ENCODE data around the gene TERT. TPM values are rescaled to one million over a fixed set of nuclear protein-coding genes. Genes with fewer than 3 reads are reported as not detected.

TERT gene
- total and polyA plus RNA-seq, 12 donors, result 0.29 TPM; not detected in 11

GRCh38 chr5:1279443-1280151 lies 15.3 kb downstream of the TERT start:
- no peak for TF ChIP-seq CTCF (IDR thresholded peaks at IDR 0.05)
- no peak for TF ChIP-seq POLR2A (IDR thresholded peaks at IDR 0.05)
- DNase-seq, result no peak
- intact Hi-C loops (cut with DNase I), result no loop called here

GRCh38 chr5:1278656-1279442 lies 16.0 kb downstream of the TERT start:
- no peaks in the 10 kb centered on the region for H3K27me3 ChIP-seq
- intact Hi-C loops (cut with DNase I), result no loop called here
- TF ChIP-seq CTCF (IDR thresholded peaks at IDR 0.05) (no peak), POLR2A (IDR thresholded peaks at IDR 0.05) (no peak)
- H3K9me3 ChIP-seq (replicated peaks in 1 of 3), result no peaks in the 10 kb centered on the region
- H3K4me1 ChIP-seq (replicated peaks in 1 of 2), result no peaks in the 10 kb centered on the region
- no peaks in the 10 kb centered on the region for H3K36me3 ChIP-seq (replicated peaks in 1 of 2)
- H3K27ac ChIP-seq, result no peak overlapping the region
- no peak overlapping the region for H3K4me3 ChIP-seq
- WGBS, 4 donors, result 90 to 96% (median 95%) methylated on average over 6 to 42 of the region's 42 CpGs
- DNase-seq, result no peak

More at GRCh38 chr5:1279443-1280151, 15.3 kb downstream of the TERT start:
- Histone ChIP-seq H3K4me1 (replicated peaks in 1 of 2) (no peaks in the 10 kb centered on the region), H3K27ac (no peak overlapping the region), H3K4me3 (no peak overlapping the region), H3K9me3 (replicated peaks in 1 of 3) (no peaks in the 10 kb centered on the region), H3K27me3 (no peaks in the 10 kb centered on the region), H3K36me3 (replicated peaks in 1 of 2) (no peaks in the 10 kb centered on the region)
- 83 to 91% (median 86%) methylated on average over 18 to 34 of the region's 34 CpGs for WGBS, 4 donors

GRCh38 chr5:1278216-1278615 lies 16.7 kb downstream of the TERT start:
- H3K36me3 ChIP-seq (replicated peaks in 1 of 2), result no peaks in the 10 kb centered on the region
- no peaks in the 10 kb centered on the region for H3K9me3 ChIP-seq (replicated peaks in 1 of 3)
- no peak overlapping the region for H3K4me3 ChIP-seq
- TF ChIP-seq CTCF (IDR thresholded peaks at IDR 0.05) (no peak), POLR2A (IDR thresholded peaks at IDR 0.05) (no peak)
- H3K27ac ChIP-seq, result no peak overlapping the region
- intact Hi-C loops (cut with DNase I), result no loop called here
- no peak for DNase-seq
- H3K27me3 ChIP-seq, result no peaks in the 10 kb centered on the region
- WGBS, 4 donors, result 86 to 98% (median 92%) methylated on average over 5 to 13 of the region's 13 CpGs
- H3K4me1 ChIP-seq (replicated peaks in 1 of 2), result no peaks in the 10 kb centered on the region

GRCh38 chr5:1277781-1278180 lies 17.1 kb downstream of the TERT start:
- no peak for TF ChIP-seq POLR2A (IDR thresholded peaks at IDR 0.05)
- TF ChIP-seq CTCF (IDR thresholded peaks at IDR 0.05), result no peak
- no peaks in the 10 kb centered on the region for H3K27me3 ChIP-seq
- H3K4me3 ChIP-seq, result no peak overlapping the region
- intact Hi-C loops (cut with DNase I), result no loop called here
- no peaks in the 10 kb centered on the region for H3K36me3 ChIP-seq (replicated peaks in 1 of 2)
- H3K4me1 ChIP-seq (replicated peaks in 1 of 2), result no peaks in the 10 kb centered on the region
- no peak for DNase-seq
- 84 to 100% (median 93%) methylated on average over 1 to 10 of the region's 10 CpGs; no CpG with 5 or more reads in 1 of the 4 donors for WGBS, 4 donors
- no peaks in the 10 kb centered on the region for H3K9me3 ChIP-seq (replicated peaks in 1 of 3)
- no peak overlapping the region for H3K27ac ChIP-seq
